ENCODE measurements around the gene NLGN2. TPM values are rescaled to one million over a fixed set of nuclear protein-coding genes. Genes with fewer than 3 reads are reported as not detected.

Gene NLGN2
- polyA plus RNA-seq, 3 donors, result 0.55 TPM; not detected in 2

GRCh38 chr17:7448461-7448860, 40.8 kb downstream of the NLGN2 start:
- H3K4me1 Mint-ChIP-seq, result peaks cover 19% of the 10 kb centered on the region
- peaks cover 0 to 13% (median 4%) of the 10 kb centered on the region in 7 donors for H3K9me3 Mint-ChIP-seq
- TF ChIP-seq CTCF (IDR thresholded peaks at IDR 0.05), result no peak

GRCh38 chr17:7459961-7460545, 52.4 kb downstream of the NLGN2 start:
- peaks cover 8 to 9% of the 10 kb centered on the region in 2 donors for H3K4me1 ChIP-seq (ENCODE audit: control insufficient read depth in 1 of 2, insufficient read depth in 2 of 2, low read length in 2 of 2)
- no CpG with 5 or more reads among the region's 3 CpGs for WGBS (ENCODE audit: insufficient coverage)
- H3K4me1 Mint-ChIP-seq, result peaks cover 16% of the 10 kb centered on the region
- no peaks in the 10 kb centered on the region for H3K9me3 ChIP-seq (replicated peaks in 1 of 2; ENCODE audit: control insufficient read depth in 1 of 2, insufficient read depth in 1 of 2, low read length in 2 of 2)
- H4K20me1 ChIP-seq (ENCODE audit: insufficient read depth, low read length), result no peaks in the 10 kb centered on the region
- no peaks in the 10 kb centered on the region for H3K27me3 ChIP-seq (ENCODE audit: control insufficient read depth in 2 of 2, insufficient read depth in 2 of 2, low read length in 2 of 2)
- DNase-seq, result no peak
- intact Hi-C loops (cut with micrococcal nuclease), result no loop called here
- H3K9me3 Mint-ChIP-seq, result no peaks in the 10 kb centered on the region
- no peak overlapping the region for H3K4me2 ChIP-seq (replicated peaks; ENCODE audit: extremely low read depth, low read length, poor library complexity, severe bottlenecking)
- no peak overlapping the region for H3K27ac ChIP-seq (ENCODE audit: low read depth in 1 of 2, low read length in 2 of 2)
- no peak overlapping the region for H3K4me3 ChIP-seq (replicated peaks in 1 of 3; ENCODE audit: low read depth in 2 of 3, low read length in 3 of 3)
- no peaks in the 10 kb centered on the region for H3K27me3 Mint-ChIP-seq (ENCODE audit: low read depth in 3 of 3)
- H2AFZ ChIP-seq (ENCODE audit: insufficient read depth, low read depth, low read length, poor library complexity, severe bottlenecking), result no peak overlapping the region
- peaks cover 16 to 25% of the 10 kb centered on the region in 2 donors for H3K36me3 ChIP-seq (replicated peaks in 1 of 2; ENCODE audit: control insufficient read depth in 1 of 2, insufficient read depth in 2 of 2, low read length in 2 of 2)
- peaks cover 7% of the 10 kb centered on the region for H3K79me2 ChIP-seq (ENCODE audit: insufficient read depth, low read length)
- no peak overlapping the region for H3K9ac ChIP-seq (ENCODE audit: insufficient read depth, low read length, poor library complexity, severe bottlenecking)
- no peak overlapping the region for H3K4me3 Mint-ChIP-seq
- H3K27ac Mint-ChIP-seq, result no peak overlapping the region
- H3K36me3 Mint-ChIP-seq, result peaks cover 10 to 22% of the 10 kb centered on the region in 2 donors
- no peak for TF ChIP-seq CTCF (IDR thresholded peaks at IDR 0.05)

More at GRCh38 chr17:7448461-7448860, 40.8 kb downstream of the NLGN2 start:
- no peaks in the 10 kb centered on the region for H4K20me1 ChIP-seq (ENCODE audit: insufficient read depth, low read length)
- no peak overlapping the region for H3K4me3 ChIP-seq (replicated peaks in 1 of 3; ENCODE audit: low read depth in 2 of 3, low read length in 3 of 3)
- H3K27me3 ChIP-seq (ENCODE audit: control insufficient read depth in 2 of 2, insufficient read depth in 2 of 2, low read length in 2 of 2), result peaks cover 31 to 51% of the 10 kb centered on the region in 2 donors
- H3K4me2 ChIP-seq (replicated peaks; ENCODE audit: extremely low read depth, low read length, poor library complexity, severe bottlenecking), result no peak overlapping the region
- H3K79me2 ChIP-seq (ENCODE audit: insufficient read depth, low read length), result no peaks in the 10 kb centered on the region
- H3K36me3 ChIP-seq (replicated peaks in 1 of 2; ENCODE audit: control insufficient read depth in 1 of 2, insufficient read depth in 2 of 2, low read length in 2 of 2), result no peaks in the 10 kb centered on the region
- no peak overlapping the region for H2AFZ ChIP-seq (ENCODE audit: insufficient read depth, low read depth, low read length, poor library complexity, severe bottlenecking)
- peaks cover 0 to 3% of the 10 kb centered on the region in 2 donors for H3K9me3 ChIP-seq (replicated peaks in 1 of 2; ENCODE audit: control insufficient read depth in 1 of 2, insufficient read depth in 1 of 2, low read length in 2 of 2)
- Mint-ChIP-seq H3K27ac (no peak overlapping the region), H3K27me3 (ENCODE audit: low read depth in 3 of 3) (peaks cover 56 to 62% (median 61%) of the 10 kb centered on the region in 3 donors), H3K4me3 (peak overlapping the region in 1 of 2 donors; percentile 17), H3K36me3 (peaks cover 8 to 10% of the 10 kb centered on the region in 2 donors)
- no CpG with 5 or more reads among the region's 7 CpGs for WGBS (ENCODE audit: insufficient coverage)
- no peak for DNase-seq
- no peak overlapping the region for H3K9ac ChIP-seq (ENCODE audit: insufficient read depth, low read length, poor library complexity, severe bottlenecking)
- H3K27ac ChIP-seq (ENCODE audit: low read depth in 1 of 2, low read length in 2 of 2), result no peak overlapping the region
- intact Hi-C loops (cut with micrococcal nuclease), result no loop called here
- H3K4me1 ChIP-seq (ENCODE audit: control insufficient read depth in 1 of 2, insufficient read depth in 2 of 2, low read length in 2 of 2), result peaks cover 15 to 17% of the 10 kb centered on the region in 2 donors
